HCT116 (cell line): ENCODE measurements around the gene GSK3A.

Source experiments
- ATF3 ChIP-seq: IDR thresholded peaks from 2 replicates; pipeline ENCODE4 v1.6.1; 2012
- CTCF ChIP-seq, 3 experiments: fragments of 200-600 bp in 1 of 3; sonication (generic) in 1 of 3; IDR thresholded peaks in 2 of 3; conservative IDR thresholded peaks in 1 of 3; 2 replicates each; pipeline ENCODE4 v1.5.1; 2012 to 2017; ENCODE audit warnings: low read depth in 2 of 3, low read length in 2 of 3, antibody characterized with exemption in 1 of 3, borderline replicate concordance in 1 of 3, control low read depth in 1 of 3, mild to moderate bottlenecking in 1 of 3, mixed read lengths in 1 of 3, mixed run types in 1 of 3, moderate library complexity in 1 of 3; ENCODE audit not compliant: insufficient read depth in 1 of 3
- ELF1 ChIP-seq: IDR thresholded peaks from 2 replicates; pipeline ENCODE4 v1.6.1; 2012; ENCODE audit warnings: low read depth, borderline replicate concordance
- EZH2 ChIP-seq: fragments of 200-600 bp; sonication (generic); IDR thresholded peaks from 2 replicates; pipeline ENCODE4 v1.6.1; 2017; ENCODE audit warnings: antibody characterized with exemption, mixed run types
- EZH2phosphoT487 ChIP-seq: fragments of 200-600 bp; IDR thresholded peaks from 2 replicates; pipeline ENCODE4 v1.6.1; 2018; ENCODE audit warnings: antibody characterized with exemption, borderline replicate concordance
- FOSL1 ChIP-seq: IDR thresholded peaks from 2 replicates; pipeline ENCODE4 v1.6.1; 2012; ENCODE audit warnings: low read depth
- POLR2A ChIP-seq: IDR thresholded peaks from 2 replicates; pipeline ENCODE4 v1.7.0; 2011; ENCODE audit warnings: borderline replicate concordance; ENCODE audit not compliant: insufficient read depth, insufficient read length; ENCODE audit errors: extremely low read depth
- POLR2AphosphoS5 ChIP-seq: IDR thresholded peaks from 2 replicates; pipeline ENCODE4 v1.6.1; 2011; ENCODE audit warnings: mild to moderate bottlenecking, low read depth, low read length, moderate library complexity
- SRF ChIP-seq: IDR thresholded peaks from 2 replicates; pipeline ENCODE4 v1.6.1; 2012; ENCODE audit warnings: low read depth
- TCF7L2 ChIP-seq: IDR thresholded peaks from 2 replicates; pipeline ENCODE4 v1.7.0; 2011; ENCODE audit warnings: borderline replicate concordance, inconsistent platforms; ENCODE audit not compliant: insufficient read depth, insufficient read length; ENCODE audit errors: extremely low read depth
- TF ChIP-seq, protein P1 (sequence below): IDR thresholded peaks from 2 replicates; pipeline ENCODE4 v1.6.1; 2012

DNA sequence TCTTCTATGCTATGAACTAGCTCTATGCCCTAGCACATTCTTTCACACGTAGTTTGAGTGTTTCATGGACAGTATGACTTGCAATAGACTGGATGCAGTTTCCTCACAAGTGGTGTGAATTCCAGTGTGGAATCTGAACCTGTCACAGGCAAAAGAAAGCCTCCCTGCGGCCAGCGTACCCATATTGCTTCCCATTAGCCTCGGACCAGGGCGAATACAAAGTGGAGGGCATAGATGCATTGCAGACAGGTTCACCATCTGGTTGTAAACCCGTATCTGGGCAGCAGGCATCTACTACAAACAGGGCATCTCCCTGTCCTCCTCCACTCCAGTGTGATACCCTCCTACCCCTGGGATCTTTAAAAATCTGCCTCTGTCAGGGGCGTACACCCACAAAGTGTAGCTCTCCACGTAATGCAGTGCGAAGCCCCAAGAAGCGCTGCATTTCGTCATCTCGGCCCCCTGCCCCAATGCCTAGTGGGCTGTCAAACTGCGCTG is 25.3 kb upstream of the GSK3A start:
- TF ChIP-seq CTCF (IDR thresholded peaks at IDR 0.05 in 2 of 3, conservative IDR thresholded peaks at IDR 0.05 in 1 of 3; ENCODE audit: borderline replicate concordance in 1 of 3, insufficient read depth in 1 of 3, low read depth in 2 of 3, low read length in 2 of 3): no peak
- no peak for TF ChIP-seq EZH2phosphoT487
- TF ChIP-seq TCF7L2: no peak
- TF ChIP-seq FOSL1: no peak
- TF ChIP-seq POLR2AphosphoS5: no peak
- no peak for TF ChIP-seq EZH2
- no peak for TF ChIP-seq ELF1
- no peak for TF ChIP-seq POLR2A
- TF ChIP-seq ATF3: no peak
- TF ChIP-seq, protein P1, sequence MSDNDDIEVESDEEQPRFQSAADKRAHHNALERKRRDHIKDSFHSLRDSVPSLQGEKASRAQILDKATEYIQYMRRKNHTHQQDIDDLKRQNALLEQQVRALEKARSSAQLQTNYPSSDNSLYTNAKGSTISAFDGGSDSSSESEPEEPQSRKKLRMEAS: no peak
- TF ChIP-seq SRF: no peak
